GM10266 (cell line): Measurements from ENCODE around the gene TLL2.

Experiments
- DNase-seq: peaks from one replicate; pipeline ENCODE4 v3.0.0; 2012; ENCODE audit errors: extremely low spot score
- CTCF ChIP-seq: IDR thresholded peaks from 2 replicates; pipeline ENCODE4 v1.5.1; 2012; ENCODE audit warnings: mild to moderate bottlenecking, low read depth; ENCODE audit not compliant: control insufficient read depth, insufficient read depth; ENCODE audit errors: missing control alignments

The TLL2 gene

GRCh38 chr10:96338279-96338925, 175.3 kb downstream of the TLL2 start:
- TF ChIP-seq CTCF: no peak
- DNase-seq: no peak

GRCh38 chr10:96337106-96337505, 176.6 kb downstream of the TLL2 start:
- DNase-seq: no peak
- no peak for TF ChIP-seq CTCF

DNA sequence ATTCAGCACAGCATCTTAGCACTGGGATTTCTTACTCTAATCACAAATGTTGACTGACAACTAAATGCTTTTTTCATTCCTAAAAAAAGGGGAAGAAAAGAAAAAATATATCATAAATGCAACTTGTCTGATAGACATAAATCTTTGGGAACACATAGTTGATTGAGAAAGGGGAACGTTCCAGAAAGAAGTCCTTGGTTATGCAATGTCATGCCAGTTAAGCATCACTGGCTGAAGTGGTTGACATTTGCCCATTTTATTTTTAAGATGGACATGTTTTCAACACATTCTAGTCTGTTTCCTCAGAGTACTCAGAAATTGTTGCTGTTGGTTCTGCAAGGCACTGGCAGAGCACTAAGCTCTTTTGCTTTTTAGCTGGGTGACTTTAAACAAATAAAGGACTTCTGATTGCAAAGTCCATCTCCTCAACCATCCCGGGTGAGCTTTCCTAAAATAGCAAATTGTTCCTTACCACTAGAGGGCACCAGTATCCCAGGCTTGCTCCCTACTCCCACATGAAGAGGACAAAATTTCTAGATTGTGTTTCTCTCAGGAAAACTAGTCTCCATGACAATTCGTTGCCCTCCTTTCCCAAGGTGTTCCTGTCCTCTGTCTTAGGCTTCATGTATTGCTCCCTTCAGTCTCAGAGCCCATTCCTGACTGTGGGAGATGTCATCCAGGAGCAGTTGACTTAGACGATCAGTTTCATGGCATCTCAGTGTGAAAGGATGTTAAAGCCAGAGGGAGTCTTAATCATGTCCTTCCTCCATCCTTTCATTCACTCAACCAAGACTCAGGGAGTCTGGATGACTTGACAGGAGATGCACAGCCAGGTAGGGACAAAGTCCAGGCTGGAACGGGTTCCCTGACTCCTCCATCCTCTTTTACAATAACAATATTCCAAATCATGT, 178.9 kb downstream of the TLL2 start:
- peak; percentile 71 for TF ChIP-seq CTCF
- DNase-seq: peak; percentile 13

DNA sequence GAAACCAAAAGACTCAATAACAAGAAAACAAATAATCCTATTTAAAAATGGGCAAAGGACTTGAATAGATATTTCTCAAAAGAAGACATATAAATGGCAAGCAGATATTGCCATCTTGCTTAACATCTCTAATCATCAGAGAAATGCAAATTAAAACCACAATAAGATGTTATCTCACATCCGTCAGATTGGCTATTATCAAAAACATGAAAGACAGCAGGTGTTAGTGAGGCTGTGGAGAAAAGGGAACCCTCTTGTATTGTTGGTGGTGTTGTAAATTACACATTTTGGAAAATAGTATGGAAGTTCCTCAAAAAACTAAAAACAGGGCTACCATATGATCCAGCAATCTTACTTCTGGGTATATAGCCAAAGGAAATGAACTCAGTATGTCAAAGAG, 180.6 kb downstream of the TLL2 start:
- TF ChIP-seq CTCF: no peak
- no peak for DNase-seq

GRCh38 chr10:96327462-96327861, 186.3 kb downstream of the TLL2 start:
- TF ChIP-seq CTCF: no peak
- DNase-seq: no peak

DNA sequence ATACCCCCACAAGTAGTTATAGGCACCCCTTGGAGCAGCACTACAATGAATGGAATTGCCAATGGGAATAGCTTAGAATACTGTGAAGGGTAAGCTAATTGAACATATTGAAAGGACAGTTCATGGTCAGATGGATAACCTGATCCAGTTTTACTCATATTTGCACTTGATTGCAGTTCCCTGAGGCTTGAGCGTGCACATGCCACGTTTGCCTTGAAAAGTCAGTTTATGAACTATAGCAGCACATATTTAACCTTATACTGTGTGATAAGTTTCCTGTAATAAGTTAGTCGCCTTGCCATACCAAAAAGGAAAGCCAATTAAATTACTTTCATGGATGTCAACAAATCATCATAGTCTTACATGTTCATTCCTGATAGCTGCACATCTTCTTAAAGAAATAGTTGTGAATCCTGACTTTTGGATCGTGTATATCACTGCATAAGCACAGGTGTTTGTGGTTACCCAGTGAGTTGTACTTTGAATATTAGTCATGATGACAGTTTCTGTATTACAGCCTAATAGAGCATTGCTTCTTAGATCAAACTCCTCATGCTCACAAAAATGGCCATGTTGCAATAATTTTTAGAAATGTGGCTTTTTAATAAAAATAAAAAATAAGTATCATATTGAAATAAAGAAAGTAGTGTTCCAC, 187.9 kb downstream of the TLL2 start:
- no peak for TF ChIP-seq CTCF
- peak; percentile 47 for DNase-seq
